Fibroblast of pulmonary artery (primary cell): ENCODE results near the gene LRRC8C.
A peak's percentile ranks its signal among the peaks of the same experiment; 100 is the strongest.

Source experiments
- DNase-seq: peaks from one replicate; pipeline ENCODE4 v3.0.0-alpha.2; 2010; ENCODE audit warnings: low read depth
- H3K4me3 ChIP-seq: replicated peaks from 2 replicates; pipeline ENCODE4 v1.5.1; 2011; ENCODE audit warnings: low read depth, mild to moderate bottlenecking, control low read depth, low read length, moderate library complexity
- CTCF ChIP-seq: IDR thresholded peaks from 2 replicates; pipeline ENCODE4 v1.5.1; 2011; ENCODE audit warnings: mild to moderate bottlenecking, control low read depth, low read length, inconsistent platforms; ENCODE audit errors: missing control alignments

LRRC8C gene

GRCh38 chr1:89689234-89689633 is 56.3 kb downstream of the LRRC8C start:
- no peak for DNase-seq
- no peak overlapping the region for H3K4me3 ChIP-seq
- TF ChIP-seq CTCF = no peak

- H3K4me3 ChIP-seq = no peak overlapping the region
- no peak for DNase-seq
- no peak for TF ChIP-seq CTCF
Measured at GRCh38 chr1:89690595-89690994, 57.7 kb downstream of the LRRC8C start.

- TF ChIP-seq CTCF = no peak
- peak; percentile 53 for DNase-seq
- H3K4me3 ChIP-seq = no peak overlapping the region
Measured at GRCh38 chr1:89692601-89693521, 59.9 kb downstream of the LRRC8C start.

GRCh38 chr1:89695847-89696246 is 62.9 kb downstream of the LRRC8C start:
- no peak overlapping the region for H3K4me3 ChIP-seq
- no peak for TF ChIP-seq CTCF
- no peak for DNase-seq

GRCh38 chr1:89697383-89697782 is 64.5 kb downstream of the LRRC8C start:
- DNase-seq = no peak
- no peak for TF ChIP-seq CTCF

GRCh38 chr1:89698020-89698560 is 65.2 kb downstream of the LRRC8C start:
- no peak for DNase-seq
- no peak for TF ChIP-seq CTCF
- H3K4me3 ChIP-seq = no peak overlapping the region

More at GRCh38 chr1:89697383-89697782, 64.5 kb downstream of the LRRC8C start:
- H3K4me3 ChIP-seq = no peak overlapping the region
